HEK293T (cell line): ENCODE measurements around the gene NOTCH3.

Experiments
- CTCF ChIA-PET: fragments of 350-600 bp; formaldehyde crosslinking; extraction: SDS; loops from one replicate; lab custom pipeline; 2021; ENCODE audit warnings: antibody characterized with exemption, inconsistent platforms; lab: Yijun Ruan, JAX
- POLR2A ChIA-PET: fragments of 350-600 bp; formaldehyde crosslinking; extraction: SDS; loops from one replicate; lab custom pipeline; 2020; ENCODE audit warnings: antibody characterized with exemption, inconsistent platforms; lab: Yijun Ruan, JAX
- DNase-seq: peaks from one replicate; pipeline ENCODE4 v3.0.0; 2012; ENCODE audit warnings: mixed read lengths; ENCODE audit errors: extremely low spot score
- ARNT ChIP-seq: fragments of 450-650 bp; IDR thresholded peaks from 2 replicates; pipeline ENCODE4 v1.6.1; 2017; ENCODE audit warnings: mild to moderate bottlenecking
- BHLHE40 ChIP-seq: fragments of 450-650 bp; IDR thresholded peaks from 2 replicates; pipeline ENCODE4 v1.6.1; 2016; ENCODE audit warnings: mild to moderate bottlenecking, moderate library complexity, borderline replicate concordance
- CTBP1 ChIP-seq: fragments of 450-650 bp; IDR thresholded peaks from 2 replicates; pipeline ENCODE4 v1.6.1; 2016; ENCODE audit warnings: borderline replicate concordance
- ELF4 ChIP-seq: fragments of 450-650 bp; IDR thresholded peaks from 2 replicates; pipeline ENCODE4 v1.6.1; 2017; ENCODE audit warnings: antibody characterized with exemption
- FOXA1 ChIP-seq: fragments of 450-650 bp; IDR thresholded peaks from 2 replicates; pipeline ENCODE4 v1.6.1; 2016; ENCODE audit warnings: mild to moderate bottlenecking
- FOXK2 ChIP-seq: fragments of 450-650 bp; IDR thresholded peaks from 2 replicates; pipeline ENCODE4 v1.6.1; 2016; ENCODE audit warnings: mild to moderate bottlenecking
- FOXM1 ChIP-seq: fragments of 450-650 bp; IDR thresholded peaks from 2 replicates; pipeline ENCODE4 v1.6.1; 2017; ENCODE audit warnings: mild to moderate bottlenecking, borderline replicate concordance
- HDGF ChIP-seq: fragments of 450-650 bp; IDR thresholded peaks from 2 replicates; pipeline ENCODE4 v1.6.1; 2017; ENCODE audit warnings: antibody characterized with exemption, borderline replicate concordance
- L3MBTL2 ChIP-seq: fragments of 450-650 bp; conservative IDR thresholded peaks from 2 replicates; pipeline ENCODE4 v1.6.1; 2016; ENCODE audit warnings: mild to moderate bottlenecking
- LEF1 ChIP-seq: fragments of 450-650 bp; IDR thresholded peaks from 2 replicates; pipeline ENCODE4 v1.6.1; 2017; ENCODE audit warnings: mild to moderate bottlenecking, borderline replicate concordance
- NFRKB ChIP-seq: fragments of 450-650 bp; IDR thresholded peaks from 2 replicates; pipeline ENCODE4 v1.6.1; 2016; ENCODE audit warnings: mild to moderate bottlenecking, moderate library complexity
- PKNOX1 ChIP-seq: fragments of 450-650 bp; IDR thresholded peaks from 2 replicates; pipeline ENCODE4 v1.6.1; 2016
- SP1 ChIP-seq: fragments of 450-650 bp; IDR thresholded peaks from 2 replicates; pipeline ENCODE4 v1.6.1; 2017
- SUZ12 ChIP-seq: fragments of 450-650 bp; IDR thresholded peaks from 2 replicates; pipeline ENCODE4 v1.6.1; 2016; ENCODE audit warnings: mild to moderate bottlenecking
- TARDBP ChIP-seq: fragments of 450-650 bp; IDR thresholded peaks from 2 replicates; pipeline ENCODE4 v1.6.1; 2016
- ZNF384 ChIP-seq: fragments of 450-650 bp; IDR thresholded peaks from 2 replicates; pipeline ENCODE4 v1.6.1; 2016

The NOTCH3 gene

DNA sequence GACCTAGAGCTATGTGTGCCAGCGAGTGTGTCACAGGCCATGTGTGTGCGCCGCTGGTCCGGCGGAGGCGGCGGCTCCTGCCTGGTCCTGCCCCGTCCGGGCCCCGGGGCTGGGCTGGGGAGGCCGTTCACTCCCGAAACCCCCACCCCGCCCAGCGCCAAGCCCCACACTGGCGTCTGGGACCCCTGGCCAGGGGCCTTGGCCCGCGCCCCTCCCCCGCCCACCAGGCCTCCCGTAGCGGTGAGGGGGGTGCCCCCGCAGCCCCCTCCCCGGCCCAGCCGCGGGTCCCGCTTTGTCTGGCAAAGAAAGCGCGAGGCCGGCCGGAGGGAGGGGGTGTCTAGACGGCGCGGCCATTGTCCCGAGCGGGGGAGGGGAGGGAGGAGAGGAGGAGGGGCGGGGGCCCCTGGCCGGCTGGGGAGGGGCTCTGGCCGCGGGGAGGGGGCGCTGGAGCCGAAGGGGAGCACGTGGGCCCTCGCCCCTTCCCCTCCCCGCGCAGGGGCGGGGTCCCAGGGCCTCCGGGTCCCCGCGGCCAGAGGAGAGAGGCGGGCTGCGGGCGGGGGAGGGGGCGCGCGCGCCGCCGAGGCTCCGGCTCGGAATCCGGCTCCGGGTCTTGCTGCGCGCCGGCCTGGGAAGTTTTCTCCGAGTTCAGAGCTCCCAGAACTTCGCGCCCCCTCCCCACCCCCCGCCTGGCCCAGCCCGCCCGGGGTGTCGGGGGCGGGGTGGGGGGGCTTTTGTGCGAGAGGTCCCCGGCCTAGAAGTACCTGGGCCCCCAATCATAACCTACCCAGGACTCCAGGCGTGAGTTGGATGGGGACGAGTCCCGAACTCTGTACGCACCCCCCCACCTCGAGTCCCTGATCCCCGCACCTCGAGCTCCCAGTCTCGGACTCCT lies 888 bp downstream of the NOTCH3 start:
- CTCF ChIA-PET: interaction anchor here (0.5 kb wide), 1 partner anchor 21 kb away, joined by 3 read pairs; no protein-coding TSS in a partner anchor
- POLR2A ChIA-PET: interaction anchor here (0.8 kb wide), 1 partner anchor 52 kb away, joined by 3 read pairs; no protein-coding TSS in a partner anchor
- TF ChIP-seq FOXK2 (no peak), PKNOX1 (no peak), SP1 (no peak), SUZ12 (no peak), TARDBP (no peak), ZNF384 (no peak)
- DNase-seq: peak; percentile 69

GRCh38 chr19:15198951-15199660 lies 1.7 kb downstream of the NOTCH3 start:
- TF ChIP-seq HDGF (no peak), LEF1 (no peak), SUZ12 (no peak), CTBP1 (no peak), ZNF384 (no peak), FOXA1 (no peak), ELF4 (no peak), BHLHE40 (no peak), PKNOX1 (no peak), L3MBTL2 (no peak), TARDBP (no peak), NFRKB (no peak), FOXM1 (no peak)
- POLR2A ChIA-PET: interaction anchor here (0.8 kb wide), 1 partner anchor 53 kb away, joined by 3 read pairs; no protein-coding TSS in a partner anchor
- DNase-seq: no peak
- CTCF ChIA-PET: no interaction called here

GRCh38 chr19:15197942-15198341 lies 2.9 kb downstream of the NOTCH3 start:
- ChIA-PET POLR2A (no interaction called here), CTCF (no interaction called here)
- TF ChIP-seq L3MBTL2 (no peak), BHLHE40 (no peak), FOXK2 (no peak), NFRKB (no peak), LEF1 (no peak), HDGF (no peak), TARDBP (no peak)
- DNase-seq: no peak

DNA sequence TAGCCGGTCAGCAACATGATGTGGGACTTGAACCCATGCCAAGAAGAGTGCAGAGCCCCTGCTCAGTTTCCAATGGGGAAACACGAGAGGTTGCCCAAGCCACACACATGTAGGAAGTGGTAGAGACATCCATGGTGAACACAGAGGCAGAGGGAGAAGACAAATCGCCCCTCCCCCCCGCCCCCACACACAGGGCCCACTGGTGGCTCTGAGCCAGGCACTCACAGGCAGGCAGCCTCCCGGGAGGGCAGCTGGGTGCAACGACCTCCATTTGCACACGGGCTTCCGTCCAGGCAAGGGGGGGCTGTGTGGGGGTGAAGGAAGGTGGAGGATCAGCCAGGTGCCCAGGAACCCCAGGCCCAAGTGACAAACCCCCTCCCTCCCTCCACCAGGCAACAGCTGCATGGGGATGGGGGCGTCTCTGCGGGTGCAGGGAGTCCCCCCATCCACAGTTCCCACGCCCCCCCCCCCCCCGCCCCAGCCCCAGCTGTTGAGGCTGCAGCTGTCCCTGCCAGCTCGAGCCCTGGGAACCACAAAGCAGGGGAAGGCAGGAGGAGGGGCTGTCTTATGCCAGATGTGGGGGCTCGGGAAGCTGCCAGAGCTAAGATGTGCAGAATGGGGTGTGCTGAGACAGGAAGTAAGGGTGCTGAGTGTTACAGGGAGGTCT lies 3.4 kb downstream of the NOTCH3 start:
- ChIA-PET CTCF (no interaction called here), POLR2A (no interaction called here)
- DNase-seq: no peak

GRCh38 chr19:15196360-15197005 lies 4.3 kb downstream of the NOTCH3 start:
- TF ChIP-seq ELF4 (no peak), BHLHE40 (no peak), CTBP1 (no peak)
- ChIA-PET POLR2A (no interaction called here), CTCF (interaction anchor here (1.6 kb wide), 1 partner anchor 55 kb away, joined by 4 read pairs; no protein-coding TSS in a partner anchor)
- no peak for DNase-seq

More for the DNA sequence above, 3.4 kb downstream of the NOTCH3 start:
- no peak for TF ChIP-seq FOXM1
- TF ChIP-seq HDGF: no peak
- no peak for TF ChIP-seq SP1
- TF ChIP-seq L3MBTL2: no peak
- no peak for TF ChIP-seq ARNT
- TF ChIP-seq CTBP1: no peak
- no peak for TF ChIP-seq LEF1
- TF ChIP-seq NFRKB: no peak
- no peak for TF ChIP-seq ZNF384
- TF ChIP-seq FOXK2: no peak
- TF ChIP-seq FOXA1: no peak
- no peak for TF ChIP-seq SUZ12
